Endothelial cell of umbilical vein (primary cell): ENCODE data around the gene AKR1C2. TPM values are rescaled to one million over a fixed set of nuclear protein-coding genes. Genes with fewer than 3 reads are reported as not detected.
"Not testable (repeated sequence)": the region's sequence is repeated elsewhere in the genome, so short reads cannot be mapped to it uniquely, and the experiment has no call there.

Source experiments
- BruUV-seq: library from RNA; stranded (reverse); fragments of 400-500 nt; replicated peaks from 2 replicates; lab custom pipeline; 2021; lab: Mats Ljungman, UMichigan
- CTCF ChIA-PET: fragments of 300-600, 350-600 bp; sonication (Branson Sonifier 250); formaldehyde crosslinking; loops from one replicate; lab custom pipeline; 2021; ENCODE audit warnings: antibody characterized with exemption, inconsistent platforms; lab: Charles Lee
- POLR2A ChIA-PET: fragments of 300-600, 350-600 bp; sonication (Branson Sonifier 250); formaldehyde crosslinking; loops from one replicate; lab custom pipeline; 2021; ENCODE audit warnings: antibody characterized with exemption, inconsistent platforms; lab: Charles Lee
- DNase-seq: peaks from one replicate; pipeline ENCODE4 v3.0.0-alpha.2; 2011; ENCODE audit warnings: low read depth, low spot score
- FAIRE-seq: peaks from 2 replicates; lab custom pipeline; 2011; peaks lifted over from hg19 to GRCh38; lab: Jason Lieb, UNC
- H2AFZ ChIP-seq: 2 replicates; pipeline ENCODE4 v1.6.0; 2012; ENCODE audit warnings: low read depth, low read length, control low read depth, inconsistent platforms
- H3K27ac ChIP-seq: 2 replicates; pipeline ENCODE4 v1.5.1; 2011; ENCODE audit warnings: low read depth, mild to moderate bottlenecking, control low read depth, low read length, moderate library complexity; ENCODE audit not compliant: insufficient read depth
- H3K27me3 ChIP-seq, 2 experiments: 2 replicates each; pipeline versions ENCODE4 v1.6.0 to v1.6.1; 2011; ENCODE audit warnings: low read length in 2 of 2, mixed read lengths in 1 of 2; ENCODE audit not compliant: control insufficient read depth in 2 of 2, insufficient read depth in 2 of 2
- H3K36me3 ChIP-seq, 2 experiments: 2 replicates in 1 of 2; 3 replicates in 1 of 2; pipeline ENCODE4 v1.5.1; 2011; ENCODE audit warnings: low read length in 2 of 2, mild to moderate bottlenecking in 1 of 2, moderate library complexity in 1 of 2; ENCODE audit not compliant: control insufficient read depth in 2 of 2, insufficient read depth in 2 of 2; ENCODE audit errors: extremely low read depth in 1 of 2
- H3K4me1 ChIP-seq: 3 replicates; pipeline ENCODE4 v1.5.1; 2011; ENCODE audit warnings: mild to moderate bottlenecking, low read length; ENCODE audit not compliant: control insufficient read depth, insufficient read depth; ENCODE audit errors: extremely low read depth
- H3K4me2 ChIP-seq: 2 replicates; pipeline ENCODE4 v1.6.1; 2011; ENCODE audit warnings: low read length, control low read depth, mixed read lengths; ENCODE audit not compliant: insufficient read depth
- H3K4me3 ChIP-seq, 3 experiments: fragments of 200-600 bp in 1 of 3; sonication (generic), shearing (Covaris generic) in 1 of 3; replicated peaks in 1 of 3; 2 replicates each; pipeline ENCODE4 v1.5.1; 2011 to 2016; ENCODE audit warnings: control low read depth in 3 of 3, low read length in 3 of 3, mild to moderate bottlenecking in 2 of 3, inconsistent platforms in 1 of 3, low read depth in 1 of 3, moderate library complexity in 1 of 3; ENCODE audit not compliant: insufficient read depth in 1 of 3
- H3K79me2 ChIP-seq: 2 replicates; pipeline ENCODE4 v1.6.0; 2012; ENCODE audit warnings: low read length, inconsistent platforms; ENCODE audit not compliant: control insufficient read depth, insufficient read depth
- H3K9ac ChIP-seq: replicated peaks from 2 replicates; pipeline ENCODE3; 2011; ENCODE audit warnings: low read length, control low read depth; ENCODE audit not compliant: insufficient read depth; ENCODE audit errors: extremely low read depth
- H3K9me1 ChIP-seq: replicated peaks from 3 replicates; pipeline ENCODE4 v1.6.0; 2011; ENCODE audit warnings: mild to moderate bottlenecking, low read length; ENCODE audit not compliant: control insufficient read depth, insufficient read depth; ENCODE audit errors: extremely low read depth
- H3K9me3 ChIP-seq: replicated peaks from 2 replicates; pipeline ENCODE4 v1.5.1; 2012; ENCODE audit warnings: low read length, inconsistent platforms; ENCODE audit not compliant: control insufficient read depth, insufficient read depth
- H4K20me1 ChIP-seq: replicated peaks from 2 replicates; pipeline ENCODE3; 2011; ENCODE audit warnings: mild to moderate bottlenecking, low read length; ENCODE audit not compliant: control insufficient read depth, insufficient read depth; ENCODE audit errors: extremely low read depth
- dilution Hi-C: fragments of 300-500 bp; cut with MboI; formaldehyde crosslinking; loops from one replicate; pipeline ENCODE4 v1.15.0; 2019; ENCODE audit warnings: low sequenced_read_pairs; ENCODE audit not compliant: extremely low pct_ligation_motif_present
- intact Hi-C: fragments of 100-400 bp; cut with micrococcal nuclease; formaldehyde crosslinking; loops from one replicate; pipeline ENCODE4 v1.10.0; 2022
- polyA plus RNA-seq, 4 experiments: library from polyadenylated mRNA; depleted of rRNA in 3 of 4; stranded (reverse) in 3 of 4; unstranded in 1 of 4; fragments of >200 nt; gene quantifications; 2 replicates each; pipeline versions ENCODE4 v1.2.1 to v1.2.3, GENCODE V29; 2011 to 2012; ENCODE audit warnings: missing spikeins in 1 of 4
- total RNA-seq: library from RNA; stranded (reverse); gene quantifications from 2 replicates; pipeline ENCODE4 v1.2.3, GENCODE V29; 2021

AKR1C2 gene
- total and polyA plus RNA-seq, 2 donors (not counting 3 experiments of a cell fraction or from before 2014, with no cell fraction given), result 0.84 to 1.7 TPM

- Histone ChIP-seq H3K27ac (peak overlapping the region; percentile 48), H3K4me1 (peaks cover 11% of the 10 kb centered on the region), H3K4me2 (peak overlapping the region; percentile 37), H2AFZ (peak overlapping the region; percentile 3)
- H3K9me1 ChIP-seq, H4K20me1 ChIP-seq, H3K79me2 ChIP-seq, H3K9me3 ChIP-seq, H3K4me3 ChIP-seq, H3K27me3 ChIP-seq, dilution Hi-C loops, BruUV-seq, H3K9ac ChIP-seq, POLR2A ChIA-PET, H3K36me3 ChIP-seq: not testable (repeated sequence)
- CTCF ChIA-PET, result interaction anchor here (1.1 kb wide), 1 partner anchor 12 kb away, joined by 3 read pairs; no protein-coding TSS in a partner anchor
- DNase-seq (peak; percentile 52), FAIRE-seq (peak; percentile 98)
- intact Hi-C loops, result loop anchor here (5.0 kb wide), 2 partner anchors 72 to 272 kb away; partner anchors contain the start of gene AKR1C3
Measured at GRCh38 chr10:5019770-5020612, 16.3 kb upstream of the AKR1C2 start.

GRCh38 chr10:5018671-5019277, 15.1 kb upstream of the AKR1C2 start:
- H3K9me3 ChIP-seq, BruUV-seq: not testable (repeated sequence)
- intact Hi-C loops, result loop anchor here (5.0 kb wide), 1 partner anchor 274 kb away; no protein-coding TSS in a partner anchor

More at GRCh38 chr10:5018671-5019277, 15.1 kb upstream of the AKR1C2 start:
- H3K36me3 ChIP-seq, H3K4me3 ChIP-seq, H2AFZ ChIP-seq, H4K20me1 ChIP-seq, H3K4me2 ChIP-seq, H3K27me3 ChIP-seq, POLR2A ChIA-PET, H3K27ac ChIP-seq, H3K9ac ChIP-seq, H3K9me1 ChIP-seq, dilution Hi-C loops, H3K79me2 ChIP-seq: not testable (repeated sequence)
- H3K4me1 ChIP-seq, result peaks cover 11% of the 10 kb centered on the region
- CTCF ChIA-PET, result interaction anchor here (1.2 kb wide), 1 partner anchor 75 kb away, joined by 3 read pairs; the partner anchor contains the start of gene AKR1C3
- DNase-seq, result peak; percentile 26
- peak; percentile 84 for FAIRE-seq
